ACC112 (cell line): ENCODE data around the gene DCBLD2.

Experiments
- H2AFZ ChIP-seq: fragments of 200-600 bp; sonication (generic); one replicate; pipeline ENCODE4 v1.6.0; 2017; ENCODE audit warnings: antibody characterized with exemption, low read length; ENCODE audit not compliant: unreplicated experiment
- H3K27ac ChIP-seq: fragments of 200-600 bp; sonication (generic); 2 replicates; pipeline ENCODE4 v1.5.1; 2014; ENCODE audit warnings: low read depth, mild to moderate bottlenecking, antibody characterized with exemption, low read length, moderate library complexity
- H3K27me3 ChIP-seq: fragments of 200-600 bp; sonication (generic); 2 replicates; pipeline ENCODE4 v1.6.1; 2014; ENCODE audit warnings: mild to moderate bottlenecking, antibody characterized with exemption, low read length, moderate library complexity, mixed read lengths; ENCODE audit not compliant: insufficient read depth
- H3K36me3 ChIP-seq: fragments of 200-600 bp; sonication (generic); 2 replicates; pipeline ENCODE4 v1.6.1; 2016; ENCODE audit warnings: mild to moderate bottlenecking, antibody characterized with exemption, low read length, moderate library complexity, mixed read lengths; ENCODE audit not compliant: insufficient read depth
- H3K4me1 ChIP-seq: fragments of 200-600 bp; sonication (generic); one replicate; pipeline ENCODE4 v1.6.1; 2016; ENCODE audit warnings: low read length, mixed read lengths; ENCODE audit not compliant: insufficient read depth, unreplicated experiment, control insufficient read depth
- H3K4me3 ChIP-seq: fragments of 200-600 bp; sonication (generic); 2 replicates; pipeline ENCODE4 v1.5.1; 2014; ENCODE audit warnings: mild to moderate bottlenecking, low read depth, low read length
- H3K79me2 ChIP-seq: fragments of 200-600 bp; sonication (generic); one replicate; pipeline ENCODE4 v1.6.0; 2016; ENCODE audit warnings: low read length; ENCODE audit not compliant: control insufficient read depth, unreplicated experiment, insufficient read depth

The DCBLD2 gene

GRCh38 chr3:98750276-98750919 is 151.1 kb downstream of the DCBLD2 start:
- H3K36me3 ChIP-seq: no peaks in the 10 kb centered on the region
- H2AFZ ChIP-seq: no peak overlapping the region
- H3K27ac ChIP-seq: no peak overlapping the region
- H3K27me3 ChIP-seq: no peaks in the 10 kb centered on the region
- H3K4me1 ChIP-seq: peaks cover 13% of the 10 kb centered on the region
- H3K79me2 ChIP-seq: peaks cover 13% of the 10 kb centered on the region
- H3K4me3 ChIP-seq: no peak overlapping the region

- Histone ChIP-seq H3K27me3 (no peaks in the 10 kb centered on the region), H3K79me2 (peaks cover 22% of the 10 kb centered on the region), H3K27ac (no peak overlapping the region), H3K4me1 (peaks cover 18% of the 10 kb centered on the region), H2AFZ (no peak overlapping the region), H3K36me3 (no peaks in the 10 kb centered on the region), H3K4me3 (no peak overlapping the region)
Observed at GRCh38 chr3:98746882-98747281, 154.6 kb downstream of the DCBLD2 start.

- Histone ChIP-seq H3K4me1 (peaks cover 25% of the 10 kb centered on the region), H3K79me2 (peaks cover 23% of the 10 kb centered on the region), H3K4me3 (no peak overlapping the region), H3K27ac (no peak overlapping the region), H2AFZ (no peak overlapping the region), H3K27me3 (no peaks in the 10 kb centered on the region), H3K36me3 (no peaks in the 10 kb centered on the region)
Observed at GRCh38 chr3:98746122-98746521, 155.4 kb downstream of the DCBLD2 start.
